Stimulated activated memory B cell treated with anti-CD40 and anti-IgM and Interleukin-4, amounts not matched to agents 10 μg/mL and 1 μg/mL and 100 μg/mL, for 72 hours (primary cell): ENCODE results near the gene MRPS30.
"Not testable (repeated sequence)": the region's sequence is repeated elsewhere in the genome, so short reads cannot be mapped to it uniquely, and the experiment has no call there.

ENCODE experiments used
- ATAC-seq: fragments of 150-1000 bp; cut with Tn5 transposase; 2 replicates; pipeline ENCODE4 v1.10.0; 2021
- H3K27ac Mint-ChIP-seq: one replicate; pipeline ENCODE4 v1.8.0; 2022; ENCODE audit warnings: mild to moderate bottlenecking, mixed read lengths
- H3K27me3 Mint-ChIP-seq: one replicate; pipeline ENCODE4 v1.8.0; 2022; ENCODE audit warnings: mixed read lengths
- H3K36me3 Mint-ChIP-seq: one replicate; pipeline ENCODE4 v1.8.0; 2022; ENCODE audit warnings: mixed read lengths
- H3K4me1 Mint-ChIP-seq: one replicate; pipeline ENCODE4 v1.8.0; 2022; ENCODE audit warnings: mixed read lengths
- H3K4me3 Mint-ChIP-seq: one replicate; pipeline ENCODE4 v1.8.0; 2022; ENCODE audit warnings: mild to moderate bottlenecking, moderate library complexity, mixed read lengths
- H3K9me3 Mint-ChIP-seq: one replicate; pipeline ENCODE4 v1.8.0; 2022; ENCODE audit warnings: mixed read lengths

Gene MRPS30

GRCh38 chr5:44801992-44802391 lies 6.8 kb upstream of the MRPS30 start:
- no peaks in the 10 kb centered on the region for H3K36me3 Mint-ChIP-seq
- no peak overlapping the region for H3K27ac Mint-ChIP-seq
- H3K9me3 Mint-ChIP-seq, result no peaks in the 10 kb centered on the region
- H3K27me3 Mint-ChIP-seq, result no peaks in the 10 kb centered on the region
- ATAC-seq, result no peak
- no peak overlapping the region for H3K4me3 Mint-ChIP-seq
- no peaks in the 10 kb centered on the region for H3K4me1 Mint-ChIP-seq

DNA sequence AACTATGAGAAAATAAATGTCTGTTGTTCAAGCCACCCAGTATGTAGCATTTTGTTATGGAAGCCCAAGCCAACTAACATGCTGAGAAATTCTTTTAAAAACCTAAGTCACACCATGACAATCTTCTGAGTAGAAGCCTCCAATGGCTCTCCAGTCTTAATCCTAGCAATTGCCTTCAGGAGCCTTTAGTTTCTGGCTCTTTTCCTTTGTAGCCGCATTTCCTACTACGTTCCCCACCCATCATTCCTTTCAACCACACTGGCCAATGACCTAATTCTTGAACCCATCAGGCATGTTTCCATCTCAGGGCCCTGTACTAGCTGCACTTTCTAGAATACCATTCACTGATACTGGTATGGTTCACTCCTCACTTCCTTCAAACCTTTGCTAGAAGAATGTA lies 2.1 kb upstream of the MRPS30 start:
- ATAC-seq, result no peak
- Mint-ChIP-seq H3K4me1 (peaks cover 12% of the 10 kb centered on the region), H3K4me3 (no peak overlapping the region), H3K9me3 (no peaks in the 10 kb centered on the region), H3K36me3 (no peaks in the 10 kb centered on the region), H3K27me3 (no peaks in the 10 kb centered on the region), H3K27ac (no peak overlapping the region)

DNA sequence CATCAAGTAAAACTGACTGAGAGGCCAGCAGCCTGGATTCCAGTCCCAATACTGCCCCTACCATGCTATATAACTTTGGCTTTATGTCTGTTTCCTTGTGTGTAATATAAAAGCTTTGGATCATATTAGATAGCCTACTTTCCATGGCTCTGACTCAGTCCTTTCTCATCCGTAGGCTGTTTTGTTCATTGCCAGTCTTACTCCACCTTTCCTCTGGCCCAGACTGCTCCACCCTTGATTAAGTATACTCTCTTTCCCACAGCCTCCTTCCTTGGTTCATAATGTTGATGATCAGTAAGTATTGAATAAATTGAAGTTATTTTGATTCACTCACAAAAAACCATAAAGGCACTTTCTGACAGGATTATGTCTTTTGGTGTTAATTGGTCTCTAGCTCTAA lies 1.5 kb upstream of the MRPS30 start:
- no peaks in the 10 kb centered on the region for H3K27me3 Mint-ChIP-seq
- no peaks in the 10 kb centered on the region for H3K9me3 Mint-ChIP-seq
- H3K4me1 Mint-ChIP-seq, result peaks cover 12% of the 10 kb centered on the region
- no peak for ATAC-seq
- H3K36me3 Mint-ChIP-seq, result no peaks in the 10 kb centered on the region
- H3K4me3 Mint-ChIP-seq, result no peak overlapping the region
- no peak overlapping the region for H3K27ac Mint-ChIP-seq

DNA sequence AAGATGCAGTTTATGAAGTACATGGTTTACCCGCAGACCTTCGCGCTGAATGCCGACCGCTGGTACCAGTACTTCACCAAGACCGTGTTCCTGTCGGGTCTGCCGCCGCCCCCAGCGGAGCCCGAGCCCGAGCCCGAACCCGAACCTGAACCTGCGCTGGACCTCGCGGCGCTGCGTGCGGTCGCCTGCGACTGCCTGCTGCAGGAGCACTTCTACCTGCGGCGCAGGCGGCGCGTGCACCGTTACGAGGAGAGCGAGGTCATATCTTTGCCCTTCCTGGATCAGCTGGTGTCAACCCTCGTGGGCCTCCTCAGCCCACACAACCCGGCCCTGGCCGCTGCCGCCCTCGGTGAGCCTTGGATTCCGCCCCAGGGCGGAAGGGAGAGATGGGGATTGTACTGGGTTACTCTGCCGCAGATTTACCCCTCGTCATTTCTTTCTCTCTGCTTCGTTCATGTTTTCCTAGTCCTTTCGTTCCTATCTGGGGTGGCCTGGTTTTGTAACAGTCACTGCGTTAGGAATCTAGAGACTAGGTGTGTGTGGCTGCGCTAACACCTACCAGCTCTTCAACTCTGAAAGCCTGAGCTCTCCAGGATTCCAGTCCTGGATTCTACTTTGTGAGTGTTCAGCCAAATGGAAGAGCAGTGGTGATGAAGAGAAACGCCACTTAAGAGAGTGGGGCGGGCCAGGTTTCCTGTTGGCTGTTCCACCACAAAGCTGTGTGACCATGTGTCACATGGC lies 638 bp downstream of the MRPS30 start:
- peak overlapping the region; percentile 92 for H3K4me3 Mint-ChIP-seq
- no peaks in the 10 kb centered on the region for H3K9me3 Mint-ChIP-seq
- H3K27me3 Mint-ChIP-seq, result no peaks in the 10 kb centered on the region
- peak overlapping the region; percentile 95 for H3K27ac Mint-ChIP-seq
- peaks cover 22% of the 10 kb centered on the region for H3K4me1 Mint-ChIP-seq
- ATAC-seq, result peak; percentile 67
- peaks cover 11% of the 10 kb centered on the region for H3K36me3 Mint-ChIP-seq

- H3K27me3 Mint-ChIP-seq, result no peaks in the 10 kb centered on the region
- H3K9me3 Mint-ChIP-seq, result no peaks in the 10 kb centered on the region
- peaks cover 27% of the 10 kb centered on the region for H3K4me1 Mint-ChIP-seq
- no peak for ATAC-seq
- H3K27ac Mint-ChIP-seq, result peak overlapping the region; percentile 95
- peaks cover 17% of the 10 kb centered on the region for H3K36me3 Mint-ChIP-seq
- peak overlapping the region; percentile 92 for H3K4me3 Mint-ChIP-seq
Measured at GRCh38 chr5:44809956-44810420, 1.2 kb downstream of the MRPS30 start.

- Mint-ChIP-seq H3K4me3 (no peak overlapping the region), H3K4me1 (peaks cover 27% of the 10 kb centered on the region), H3K9me3 (no peaks in the 10 kb centered on the region), H3K27me3 (no peaks in the 10 kb centered on the region), H3K36me3 (peaks cover 32% of the 10 kb centered on the region), H3K27ac (no peak overlapping the region)
- ATAC-seq, result no peak
Measured at GRCh38 chr5:44814761-44815160, 6.0 kb downstream of the MRPS30 start.

DNA sequence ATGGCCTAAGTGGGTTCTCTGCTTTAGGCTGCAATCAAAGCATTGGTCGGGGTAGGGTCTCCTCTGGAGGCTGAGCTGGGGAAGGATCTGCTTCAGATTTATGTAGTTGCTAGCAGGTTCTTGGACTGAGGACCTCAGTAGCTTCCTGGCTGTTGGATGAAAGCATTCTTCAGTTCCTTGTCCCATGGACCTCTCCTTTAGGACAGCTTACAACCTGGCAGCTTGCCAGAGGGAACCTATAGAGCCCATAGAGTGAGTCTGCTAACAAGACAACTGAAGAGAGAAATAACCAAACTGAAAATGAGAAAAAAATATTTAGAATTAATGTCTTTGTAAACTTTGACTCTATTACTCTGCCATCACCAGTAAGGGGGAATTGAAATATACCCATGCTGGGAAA lies 12.4 kb downstream of the MRPS30 start:
- Mint-ChIP-seq H3K4me3 (no peak overlapping the region), H3K4me1 (peaks cover 6% of the 10 kb centered on the region), H3K36me3 (peaks cover 41% of the 10 kb centered on the region), H3K9me3 (no peaks in the 10 kb centered on the region), H3K27ac (no peak overlapping the region), H3K27me3 (no peaks in the 10 kb centered on the region)
- no peak for ATAC-seq

DNA sequence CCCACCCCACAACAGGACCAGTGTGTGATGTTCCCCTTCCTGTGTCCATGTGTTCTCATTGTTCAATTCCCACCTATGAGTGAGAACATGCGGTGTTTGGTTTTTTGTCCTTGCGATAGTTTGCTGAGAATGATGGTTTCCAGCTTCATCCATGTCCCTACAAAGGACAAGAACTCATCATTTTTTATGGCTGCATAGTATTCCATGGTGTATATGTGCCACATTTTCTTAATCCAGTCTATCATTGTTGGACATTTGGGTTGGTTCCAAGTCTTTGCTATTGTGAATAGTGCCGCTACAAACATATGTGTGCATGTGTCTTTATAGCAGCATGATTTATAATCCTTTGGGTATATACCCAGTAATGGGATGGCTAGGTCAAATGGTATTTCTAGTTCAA lies 15.9 kb downstream of the MRPS30 start:
- peaks cover 45% of the 10 kb centered on the region for H3K36me3 Mint-ChIP-seq
- not testable (repeated sequence) for H3K4me3 Mint-ChIP-seq, H3K9me3 Mint-ChIP-seq, ATAC-seq, H3K27ac Mint-ChIP-seq, H3K27me3 Mint-ChIP-seq
- peaks cover 11% of the 10 kb centered on the region for H3K4me1 Mint-ChIP-seq

- ATAC-seq, result no peak
- peaks cover 34% of the 10 kb centered on the region for H3K36me3 Mint-ChIP-seq
- no peaks in the 10 kb centered on the region for H3K27me3 Mint-ChIP-seq
- H3K4me1 Mint-ChIP-seq, result peaks cover 5% of the 10 kb centered on the region
- no peak overlapping the region for H3K27ac Mint-ChIP-seq
- no peak overlapping the region for H3K4me3 Mint-ChIP-seq
- no peaks in the 10 kb centered on the region for H3K9me3 Mint-ChIP-seq
Measured at GRCh38 chr5:44827681-44828080, 18.9 kb downstream of the MRPS30 start.

DNA sequence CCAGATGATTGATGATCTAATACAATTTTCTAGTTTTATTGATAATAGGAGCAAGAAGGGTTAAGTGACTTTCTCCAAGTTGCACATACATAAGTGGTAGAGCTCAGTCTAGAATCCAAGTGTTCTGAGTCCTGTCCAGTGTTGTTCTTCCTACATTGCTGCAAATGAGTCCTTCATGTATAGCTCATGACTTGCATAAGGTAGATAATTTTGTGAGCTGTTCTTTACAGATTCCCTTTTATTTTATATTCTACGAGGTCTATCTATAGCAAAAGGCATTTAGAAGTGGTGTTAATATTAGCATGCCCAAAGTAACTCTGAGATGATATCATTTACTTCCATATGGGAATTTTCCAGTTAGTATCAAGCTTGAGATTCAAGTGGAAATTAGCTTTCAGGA lies 20.0 kb downstream of the MRPS30 start:
- Mint-ChIP-seq H3K36me3 (peaks cover 33% of the 10 kb centered on the region), H3K27me3 (no peaks in the 10 kb centered on the region), H3K4me3 (no peak overlapping the region), H3K9me3 (no peaks in the 10 kb centered on the region), H3K27ac (no peak overlapping the region), H3K4me1 (peaks cover 5% of the 10 kb centered on the region)
- no peak for ATAC-seq

GRCh38 chr5:44830951-44831350 lies 22.2 kb downstream of the MRPS30 start:
- Mint-ChIP-seq H3K27ac (no peak overlapping the region), H3K4me1 (peaks cover 5% of the 10 kb centered on the region), H3K9me3 (no peaks in the 10 kb centered on the region), H3K36me3 (peaks cover 37% of the 10 kb centered on the region), H3K27me3 (no peaks in the 10 kb centered on the region), H3K4me3 (no peak overlapping the region)
- ATAC-seq, result no peak

DNA sequence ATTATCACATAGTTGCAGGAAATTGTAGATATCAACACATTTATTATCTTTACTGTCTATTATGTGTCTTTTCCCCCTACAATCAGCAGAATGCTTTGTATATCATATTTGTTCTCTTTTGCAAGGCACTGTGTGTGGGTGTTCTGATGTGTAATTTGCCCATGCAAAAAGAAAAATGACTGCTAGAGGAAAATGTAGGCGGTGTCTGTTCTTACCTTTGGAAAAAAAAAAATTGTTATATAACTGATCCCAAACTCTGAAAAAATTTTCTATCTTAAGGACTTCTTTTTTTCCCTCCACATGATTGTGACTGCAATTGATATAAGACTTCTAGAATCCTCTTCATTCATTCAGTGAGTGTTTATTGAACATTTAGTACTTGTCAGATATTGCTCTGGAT lies 24.5 kb downstream of the MRPS30 start:
- Mint-ChIP-seq H3K27me3 (no peaks in the 10 kb centered on the region), H3K36me3 (peaks cover 21% of the 10 kb centered on the region), H3K27ac (no peak overlapping the region), H3K4me1 (no peaks in the 10 kb centered on the region), H3K4me3 (no peak overlapping the region), H3K9me3 (peaks cover under 1% of the 10 kb centered on the region)
- no peak for ATAC-seq

GRCh38 chr5:44835693-44836092 lies 26.9 kb downstream of the MRPS30 start:
- no peaks in the 10 kb centered on the region for H3K27me3 Mint-ChIP-seq
- ATAC-seq, result peak; percentile 20
- no peaks in the 10 kb centered on the region for H3K4me1 Mint-ChIP-seq
- peaks cover 36% of the 10 kb centered on the region for H3K36me3 Mint-ChIP-seq
- no peak overlapping the region for H3K4me3 Mint-ChIP-seq
- H3K9me3 Mint-ChIP-seq, result peaks cover 9% of the 10 kb centered on the region
- no peak overlapping the region for H3K27ac Mint-ChIP-seq

DNA sequence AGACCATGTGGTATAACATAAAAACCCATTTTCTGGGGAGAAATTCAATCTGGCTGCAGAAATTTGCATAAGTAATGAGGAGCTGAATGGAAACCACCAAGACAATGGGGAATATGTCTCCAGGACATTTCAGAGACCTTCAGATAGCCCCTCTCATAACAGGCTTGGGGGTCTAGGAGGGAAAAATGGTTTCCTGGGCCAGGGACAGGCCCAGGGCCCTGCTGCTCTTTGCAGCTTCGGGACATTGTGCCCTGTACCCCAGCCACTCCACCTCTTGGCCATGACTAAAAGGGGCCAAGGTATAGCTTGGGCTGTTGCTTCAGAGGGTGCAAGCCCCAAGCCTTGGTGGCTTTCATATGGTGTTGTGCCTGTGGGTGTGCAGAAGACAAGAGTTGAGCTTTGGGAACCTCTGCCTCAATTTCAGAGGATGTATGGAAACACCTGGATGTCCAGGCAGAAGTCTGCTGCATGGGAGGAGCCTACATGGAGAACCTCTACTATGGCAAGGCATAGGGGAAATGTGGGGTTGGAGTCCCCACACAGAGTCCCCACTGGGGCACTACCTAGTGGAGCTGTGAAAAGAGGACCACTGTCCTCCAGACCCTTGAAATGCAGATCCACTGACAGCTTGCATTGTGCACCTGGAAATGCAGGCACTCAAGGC lies 30.4 kb downstream of the MRPS30 start:
- Mint-ChIP-seq H3K36me3 (peaks cover 24% of the 10 kb centered on the region), H3K27ac (no peak overlapping the region), H3K9me3 (peaks cover 9% of the 10 kb centered on the region), H3K4me3 (no peak overlapping the region), H3K27me3 (no peaks in the 10 kb centered on the region), H3K4me1 (no peaks in the 10 kb centered on the region)
- ATAC-seq, result no peak

DNA sequence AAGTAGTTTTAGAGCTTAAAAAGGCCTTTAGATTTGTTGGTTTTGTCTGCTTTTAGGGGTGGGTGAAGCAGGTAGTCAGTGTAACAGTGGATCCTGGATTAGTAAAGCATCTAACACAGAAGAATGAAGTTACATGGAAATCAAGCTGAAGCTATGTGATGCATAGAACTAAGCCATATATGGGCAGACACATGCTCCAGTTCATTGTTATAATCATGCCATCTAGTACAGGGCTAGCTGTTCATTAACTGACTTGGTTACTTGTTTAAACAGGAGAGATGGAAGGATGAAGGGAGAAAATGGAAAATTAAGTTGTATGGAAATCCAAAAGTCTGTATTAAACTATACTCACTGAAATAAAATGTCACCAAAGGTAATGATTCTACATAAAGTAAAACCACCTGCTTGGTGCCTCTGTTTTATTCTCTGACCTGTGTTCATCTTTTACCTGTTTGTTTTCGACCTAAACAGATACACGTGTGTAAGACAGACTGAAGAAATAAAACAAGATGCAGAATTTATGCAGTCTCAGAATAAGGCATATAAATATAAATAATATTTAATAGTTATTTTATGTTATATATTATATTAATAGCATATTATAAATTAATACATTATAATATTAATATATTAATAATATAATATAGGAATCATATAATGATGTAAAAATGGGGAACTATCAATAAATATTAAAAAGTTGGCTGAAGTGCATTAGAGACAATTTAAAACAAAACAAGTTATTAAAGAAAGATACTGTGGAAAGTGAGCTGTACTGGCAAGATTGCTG lies 33.9 kb downstream of the MRPS30 start:
- Mint-ChIP-seq H3K4me1 (no peaks in the 10 kb centered on the region), H3K9me3 (peaks cover 9% of the 10 kb centered on the region)

More for the DNA sequence above, 33.9 kb downstream of the MRPS30 start:
- ATAC-seq, result no peak
- Mint-ChIP-seq H3K4me3 (no peak overlapping the region), H3K27me3 (no peaks in the 10 kb centered on the region), H3K36me3 (peaks cover 17% of the 10 kb centered on the region), H3K27ac (no peak overlapping the region)
